ENCODE data around the gene PTPRS.

DNA sequence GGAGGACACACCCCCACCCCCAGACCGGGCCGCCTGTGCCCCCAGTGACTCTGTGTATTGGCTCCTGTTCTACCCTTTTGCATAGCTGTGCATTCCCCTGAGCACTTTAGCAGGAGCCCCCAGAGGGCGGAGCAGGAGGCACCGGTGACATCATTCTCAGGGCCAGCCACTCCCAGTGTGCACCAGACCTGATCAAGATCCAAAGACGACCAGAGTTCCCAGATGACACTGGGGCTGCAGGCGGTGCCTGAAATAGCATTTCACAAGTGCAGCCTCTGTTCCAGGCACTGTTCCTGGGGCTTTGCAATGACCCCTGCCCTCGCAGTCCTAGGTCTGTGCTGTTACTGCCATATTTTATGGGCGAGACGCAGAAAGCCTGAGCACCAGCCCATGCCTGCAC, 14.5 kb upstream of the PTPRS start:
- TF ChIP-seq CTCF (IDR thresholded peaks at IDR 0.05; ENCODE audit: low read depth, low read length) (no peak), EZH2phosphoT487 (IDR thresholded peaks at IDR 0.05; ENCODE audit: low read depth) (no peak)
